Mesendoderm (in vitro differentiated cells): Measurements from ENCODE around the gene ACTR10. TPM values are rescaled to one million over a fixed set of nuclear protein-coding genes. Genes with fewer than 3 reads are reported as not detected.

Source experiments
- DNase-seq: peaks from one replicate; pipeline ENCODE4 v3.0.0; 2013
- H2AK5ac ChIP-seq: 2 replicates; pipeline ENCODE4 v1.6.1; 2013; ENCODE audit warnings: low read length, inconsistent platforms
- H2BK120ac ChIP-seq: 2 replicates; pipeline ENCODE4 v1.6.1; 2013; ENCODE audit warnings: low read depth, mild to moderate bottlenecking, low read length, moderate library complexity, mixed read lengths
- H2BK15ac ChIP-seq: replicated peaks from 2 replicates; pipeline ENCODE4 v1.6.1; 2013; ENCODE audit warnings: low read depth, mild to moderate bottlenecking, moderate library complexity
- H2BK5ac ChIP-seq: 2 replicates; pipeline ENCODE4 v1.6.1; 2013; ENCODE audit warnings: low read length, inconsistent platforms
- H3K18ac ChIP-seq: 2 replicates; pipeline ENCODE4 v1.6.1; 2013; ENCODE audit warnings: mild to moderate bottlenecking, low read length, mixed read lengths
- H3K23ac ChIP-seq: one replicate; pipeline ENCODE4 v1.6.1; 2013; ENCODE audit warnings: low read length
- H3K27ac ChIP-seq: 2 replicates; pipeline ENCODE4 v1.5.1; 2013; ENCODE audit warnings: low read depth, mild to moderate bottlenecking, inconsistent platforms, low read length, moderate library complexity
- H3K27me3 ChIP-seq: 2 replicates; pipeline ENCODE4 v1.6.1; 2013; ENCODE audit warnings: low read length, control low read depth, mild to moderate bottlenecking, inconsistent platforms; ENCODE audit not compliant: insufficient read depth, poor library complexity
- H3K36me3 ChIP-seq: 2 replicates; pipeline ENCODE4 v1.6.1; 2013; ENCODE audit warnings: low read length, inconsistent platforms; ENCODE audit not compliant: control insufficient read depth, insufficient read depth
- H3K4ac ChIP-seq: one replicate; pipeline ENCODE4 v1.6.1; 2013; ENCODE audit warnings: low read depth, mild to moderate bottlenecking, low read length, moderate library complexity
- H3K4me1 ChIP-seq: 2 replicates; pipeline ENCODE4 v1.6.1; 2013; ENCODE audit warnings: low read depth, low read length, inconsistent platforms; ENCODE audit not compliant: control insufficient read depth
- H3K4me2 ChIP-seq: 2 replicates; pipeline ENCODE4 v1.6.1; 2013; ENCODE audit warnings: low read length
- H3K4me3 ChIP-seq: 2 replicates; pipeline ENCODE4 v1.5.1; 2013; ENCODE audit warnings: mild to moderate bottlenecking, low read length
- H3K56ac ChIP-seq: one replicate; pipeline ENCODE4 v1.6.1; 2013; ENCODE audit warnings: low read length
- H3K79me1 ChIP-seq: 2 replicates; pipeline ENCODE4 v1.6.1; 2013; ENCODE audit warnings: low read length, inconsistent platforms
- H3K79me2 ChIP-seq: 2 replicates; pipeline ENCODE4 v1.6.1; 2013; ENCODE audit warnings: mild to moderate bottlenecking, low read length; ENCODE audit not compliant: control insufficient read depth, insufficient read depth
- H3K9ac ChIP-seq: 2 replicates; pipeline ENCODE4 v1.6.1; 2013; ENCODE audit warnings: low read length, inconsistent platforms
- H4K5ac ChIP-seq: one replicate; pipeline ENCODE4 v1.6.1; 2013; ENCODE audit warnings: low read length
- H4K8ac ChIP-seq: one replicate; pipeline ENCODE4 v1.6.1; 2013; ENCODE audit warnings: low read depth, mild to moderate bottlenecking, control low read depth, low read length, moderate library complexity
- WGBS: extraction: QIAGEN DNeasy Blood & Tissue Kit; methylation state at CpG from one replicate; pipeline ENCODE4 v1.1.7; 2013; ENCODE audit warnings: low lambda C conversion rate, missing lambda C conversion rate; ENCODE audit not compliant: insufficient coverage; ENCODE audit errors: extremely low coverage; 5-methylcytosine and 5-hydroxymethylcytosine counted together
- polyA plus RNA-seq, 2 experiments: library from polyadenylated mRNA; stranded (reverse); fragments of 200-250 nt; gene quantifications; one replicate each; pipeline ENCODE4 v1.2.3, GENCODE V29; 2013

ACTR10 gene
- polyA plus RNA-seq (2013, experiment 1 of 2): 28.2 TPM
- polyA plus RNA-seq (2013, experiment 2 of 2): 26.4 TPM

GRCh38 chr14:58199726-58200479 is at the start of gene ACTR10:
TSS of gene ACTR10 (plus strand) at chr14:58200149. CDS start at chr14:58200218, 69 bp downstream.
- peak within 1 kb of the TSS; percentile 95 for H3K4me3 ChIP-seq
- H2BK120ac ChIP-seq: no peak within 1 kb of the TSS
- peak within 1 kb of the TSS; percentile 84 for H3K27ac ChIP-seq
- H3K27me3 ChIP-seq: no peaks in the 10 kb centered on the region
- no peaks in the 10 kb centered on the region for H3K36me3 ChIP-seq
- peak within 1 kb of the TSS; percentile 8 for H3K4ac ChIP-seq
- H3K18ac ChIP-seq: peak within 1 kb of the TSS; percentile 86
- H3K4me1 ChIP-seq: no peaks in the 10 kb centered on the region
- WGBS: no CpG with 5 or more reads among the region's 78 CpGs
- H4K5ac ChIP-seq: no peak within 1 kb of the TSS
- H3K56ac ChIP-seq: peak within 1 kb of the TSS; percentile 97
- peak within 1 kb of the TSS; percentile 96 for H3K4me2 ChIP-seq
- no peak within 1 kb of the TSS for H4K8ac ChIP-seq
- no peak within 1 kb of the TSS for H2BK15ac ChIP-seq
- peak within 1 kb of the TSS; percentile 97 for H3K9ac ChIP-seq
- H3K79me2 ChIP-seq: peaks cover 10% of the 10 kb centered on the region
- no peak within 1 kb of the TSS for H2AK5ac ChIP-seq
- H3K79me1 ChIP-seq: peaks cover 7% of the 10 kb centered on the region
- no peak within 1 kb of the TSS for H2BK5ac ChIP-seq
- peak within 1 kb of the TSS; percentile 45 for H3K23ac ChIP-seq
- peak; percentile 83 for DNase-seq

- DNase-seq: no peak
- Histone ChIP-seq H3K27me3 (peaks cover 4% of the 10 kb centered on the region), H3K79me2 (no peaks in the 10 kb centered on the region), H3K9ac (no peak overlapping the region), H2BK15ac (no peak overlapping the region), H3K27ac (no peak overlapping the region), H3K56ac (no peak overlapping the region), H2BK5ac (no peak overlapping the region), H3K4me1 (peaks cover 12% of the 10 kb centered on the region), H3K4ac (no peak overlapping the region), H3K79me1 (no peaks in the 10 kb centered on the region), H4K5ac (no peak overlapping the region), H3K4me2 (no peak overlapping the region), H2BK120ac (no peak overlapping the region), H3K23ac (no peak overlapping the region), H4K8ac (no peak overlapping the region), H3K36me3 (no peaks in the 10 kb centered on the region), H2AK5ac (no peak overlapping the region), H3K18ac (no peak overlapping the region), H3K4me3 (no peak overlapping the region)
- WGBS: no CpG with 5 or more reads among the region's 6 CpGs
Observed at GRCh38 chr14:58150243-58150805, 49.6 kb upstream of the ACTR10 start.

GRCh38 chr14:58151133-58152013 is 48.6 kb upstream of the ACTR10 start:
- peak overlapping the region; percentile 96 for H3K56ac ChIP-seq

GRCh38 chr14:58152014-58152857 is 47.7 kb upstream of the ACTR10 start, which contains the start of gene ARMH4:
TSS of gene ARMH4 (minus strand) at chr14:58152213. CDS start at chr14:58139358, 12,855 bp downstream.
- H3K36me3 ChIP-seq: no peaks in the 10 kb centered on the region
- peak; percentile 93 for DNase-seq
- H3K79me2 ChIP-seq: no peaks in the 10 kb centered on the region
- no peaks in the 10 kb centered on the region for H3K79me1 ChIP-seq
- H2BK5ac ChIP-seq: no peak within 1 kb of the TSS
- peak within 1 kb of the TSS; percentile 19 for H3K27ac ChIP-seq
- peak within 1 kb of the TSS; percentile 75 for H3K4ac ChIP-seq
- peaks cover 12% of the 10 kb centered on the region for H3K4me1 ChIP-seq
- peak within 1 kb of the TSS; percentile 37 for H3K4me3 ChIP-seq
- peak within 1 kb of the TSS; percentile 72 for H3K23ac ChIP-seq
- no peak within 1 kb of the TSS for H4K5ac ChIP-seq
- H2BK15ac ChIP-seq: no peak within 1 kb of the TSS
- H4K8ac ChIP-seq: no peak within 1 kb of the TSS
- H3K56ac ChIP-seq: peak within 1 kb of the TSS; percentile 96
- H3K18ac ChIP-seq: peak within 1 kb of the TSS; percentile 91
- H2BK120ac ChIP-seq: no peak within 1 kb of the TSS
- peak within 1 kb of the TSS; percentile 96 for H3K4me2 ChIP-seq
- peaks cover 4% of the 10 kb centered on the region for H3K27me3 ChIP-seq
- no peak within 1 kb of the TSS for H2AK5ac ChIP-seq
- WGBS: no CpG with 5 or more reads among the region's 70 CpGs
- peak within 1 kb of the TSS; percentile 91 for H3K9ac ChIP-seq

More at GRCh38 chr14:58151133-58152013, 48.6 kb upstream of the ACTR10 start:
- peak overlapping the region; percentile 91 for H3K9ac ChIP-seq
- no peaks in the 10 kb centered on the region for H3K36me3 ChIP-seq
- no CpG with 5 or more reads among the region's 56 CpGs for WGBS
- H4K5ac ChIP-seq: no peak overlapping the region
- peak overlapping the region; percentile 37 for H3K4me3 ChIP-seq
- peaks cover 4% of the 10 kb centered on the region for H3K27me3 ChIP-seq
- H2BK15ac ChIP-seq: no peak overlapping the region
- H3K79me1 ChIP-seq: no peaks in the 10 kb centered on the region
- no peak overlapping the region for H2BK5ac ChIP-seq
- H4K8ac ChIP-seq: no peak overlapping the region
- no peak overlapping the region for H2BK120ac ChIP-seq
- peak overlapping the region; percentile 96 for H3K4me2 ChIP-seq
- no peaks in the 10 kb centered on the region for H3K79me2 ChIP-seq
- peak; percentile 58 for DNase-seq
- H3K4ac ChIP-seq: peak overlapping the region; percentile 75
- peak overlapping the region; percentile 72 for H3K23ac ChIP-seq
- peak overlapping the region; percentile 19 for H3K27ac ChIP-seq
- peak overlapping the region; percentile 91 for H3K18ac ChIP-seq
- no peak overlapping the region for H2AK5ac ChIP-seq
- H3K4me1 ChIP-seq: peaks cover 12% of the 10 kb centered on the region

- H3K4me2 ChIP-seq: no peak overlapping the region
- no peaks in the 10 kb centered on the region for H3K27me3 ChIP-seq
- H2BK5ac ChIP-seq: no peak overlapping the region
- no peak overlapping the region for H4K8ac ChIP-seq
- no peaks in the 10 kb centered on the region for H3K36me3 ChIP-seq
- no peak overlapping the region for H2BK120ac ChIP-seq
- H2AK5ac ChIP-seq: no peak overlapping the region
- H3K4me3 ChIP-seq: no peak overlapping the region
- no peak overlapping the region for H2BK15ac ChIP-seq
- H3K56ac ChIP-seq: no peak overlapping the region
- H3K27ac ChIP-seq: no peak overlapping the region
- no peak overlapping the region for H3K18ac ChIP-seq
- no peak overlapping the region for H3K23ac ChIP-seq
- H3K79me1 ChIP-seq: no peaks in the 10 kb centered on the region
- no peaks in the 10 kb centered on the region for H3K4me1 ChIP-seq
- DNase-seq: no peak
- no peak overlapping the region for H3K4ac ChIP-seq
- H3K9ac ChIP-seq: no peak overlapping the region
- H3K79me2 ChIP-seq: no peaks in the 10 kb centered on the region
- H4K5ac ChIP-seq: no peak overlapping the region
Observed at GRCh38 chr14:58160561-58160960, 39.4 kb upstream of the ACTR10 start.
